AML-193 (cell line): ENCODE results near the gene ATXN1.

Source experiments
- DNase-seq, 2 experiments: peaks; one replicate each; lab custom pipeline; 2025; lab: John Stamatoyannopoulos, UW

ATXN1 gene

GRCh38 chr6:16438718-16439591 lies 322.3 kb downstream of the ATXN1 start:
- no peak for DNase-seq

- no peak for DNase-seq
Observed at GRCh38 chr6:16437984-16438383, 323.3 kb downstream of the ATXN1 start.

GRCh38 chr6:16437095-16437494 lies 324.2 kb downstream of the ATXN1 start:
- DNase-seq = no peak

- DNase-seq = no peak
Observed at GRCh38 chr6:16436550-16436949, 324.7 kb downstream of the ATXN1 start.

DNA sequence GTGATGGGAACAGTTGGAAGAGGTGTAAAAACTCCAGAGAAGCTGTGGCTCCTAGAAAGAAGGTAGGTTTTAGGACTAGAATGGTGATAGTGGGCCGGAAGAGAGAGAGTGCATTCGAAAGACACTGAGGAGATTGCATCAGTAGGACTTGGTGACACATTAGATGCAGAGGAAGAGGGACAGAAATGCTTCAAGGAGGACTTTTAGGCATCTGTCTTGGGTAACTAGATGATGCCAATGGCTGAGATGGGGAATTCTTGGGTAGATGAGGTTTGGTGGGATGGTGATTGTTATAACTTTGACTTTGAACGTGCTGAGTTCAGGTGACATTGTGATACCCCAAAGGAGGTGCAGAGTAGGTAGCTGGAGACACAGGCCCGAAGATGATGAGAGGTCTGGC lies 326.4 kb downstream of the ATXN1 start:
- no peak for DNase-seq

GRCh38 chr6:16433338-16433890 lies 327.8 kb downstream of the ATXN1 start:
- no peak for DNase-seq

DNA sequence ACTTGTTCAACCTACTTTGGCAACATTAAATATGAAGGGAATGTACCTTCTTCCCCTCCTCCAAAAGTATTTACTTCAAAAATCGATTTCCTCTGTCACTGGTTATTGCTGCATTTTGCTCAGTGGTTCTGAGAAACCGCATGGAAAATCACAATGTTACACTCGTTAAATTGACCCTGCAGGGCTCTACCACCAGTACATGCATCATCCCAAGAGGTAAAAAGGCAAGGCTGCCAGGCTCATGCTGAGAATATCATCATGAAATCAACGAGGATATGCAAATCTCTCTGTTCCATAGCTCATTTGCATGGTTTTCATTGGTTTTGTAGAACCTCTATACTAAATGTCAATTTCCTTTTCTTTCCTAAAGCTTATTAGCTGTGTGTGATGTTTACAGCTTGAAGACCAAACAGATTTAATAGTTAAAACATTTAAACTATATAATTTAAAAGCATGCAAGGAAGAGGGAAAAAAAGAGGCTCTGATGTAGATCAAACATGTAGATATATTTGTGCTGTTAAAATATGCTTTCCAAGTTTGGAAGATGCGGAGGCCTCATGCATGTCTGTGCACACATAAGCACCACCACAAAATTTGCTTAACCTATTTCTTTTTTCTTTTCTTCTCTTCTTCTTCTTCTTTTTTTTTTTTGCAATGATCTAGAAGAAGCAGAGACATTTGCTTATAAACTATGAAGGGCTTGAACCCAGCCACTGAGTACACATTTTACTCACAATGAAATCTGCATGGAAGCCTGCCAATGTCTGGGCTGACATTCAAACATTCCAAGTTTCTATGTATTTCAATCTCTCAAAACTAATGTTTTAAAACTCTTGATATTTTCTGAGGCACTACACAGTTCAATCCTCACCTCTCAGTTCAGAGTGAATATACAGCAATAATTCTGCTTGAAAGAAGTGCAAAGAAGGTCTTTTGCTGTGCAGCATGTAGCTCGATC lies 328.9 kb downstream of the ATXN1 start:
- no peak for DNase-seq

- DNase-seq = no peak
Observed at GRCh38 chr6:16431106-16431505, 330.2 kb downstream of the ATXN1 start.

DNA sequence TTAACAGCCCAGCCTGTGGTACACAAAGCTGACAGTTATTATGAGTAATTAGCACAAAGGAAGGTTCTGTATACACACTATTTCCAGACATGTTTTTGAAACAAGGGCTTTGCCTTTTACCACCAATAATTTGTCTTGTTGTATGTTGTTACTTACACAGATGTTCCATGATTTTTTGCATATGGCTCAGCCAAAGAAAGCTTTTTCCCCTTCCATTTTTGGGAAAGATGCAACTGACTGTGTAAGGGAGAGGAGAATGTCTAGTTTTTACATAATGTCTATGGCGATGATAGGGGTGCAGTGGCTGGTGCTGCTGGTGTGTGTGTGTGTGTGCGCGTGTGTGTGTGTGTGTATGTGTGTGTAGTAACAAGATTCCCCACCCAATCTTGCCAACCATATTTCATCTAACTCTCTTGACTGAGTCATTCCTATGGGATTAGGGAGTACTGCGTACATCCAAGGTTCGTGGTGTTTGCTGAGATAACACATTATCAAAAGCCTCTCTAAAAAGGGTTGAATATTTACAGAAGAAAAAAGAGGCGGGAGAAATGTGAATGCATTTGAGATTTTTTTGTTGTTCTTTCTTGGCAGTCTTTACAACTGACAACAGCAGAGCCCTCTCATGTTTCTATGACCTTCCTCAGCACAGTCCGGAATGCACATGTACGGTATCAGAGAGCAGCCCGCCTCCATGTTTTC lies 330.7 kb downstream of the ATXN1 start:
- DNase-seq = no peak

DNA sequence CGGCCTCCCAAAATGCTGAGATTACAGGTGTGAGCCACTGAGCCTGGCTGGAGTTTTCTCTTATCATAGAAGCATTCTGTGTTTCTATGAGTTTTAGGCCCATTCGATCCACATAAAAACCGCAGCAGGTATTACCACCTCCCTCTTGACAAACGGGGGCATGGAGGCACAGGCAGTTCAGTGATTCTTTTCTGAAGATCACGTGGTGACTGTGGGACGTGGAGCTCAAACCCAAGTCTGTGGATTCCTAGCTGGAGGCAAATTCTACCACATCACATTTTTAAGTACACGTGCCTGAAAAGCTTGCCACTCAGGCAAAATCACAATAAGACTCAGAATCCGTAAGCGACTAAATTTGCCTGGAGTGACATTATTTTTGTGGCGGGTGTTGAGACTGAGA lies 331.6 kb downstream of the ATXN1 start:
- DNase-seq = no peak

DNA sequence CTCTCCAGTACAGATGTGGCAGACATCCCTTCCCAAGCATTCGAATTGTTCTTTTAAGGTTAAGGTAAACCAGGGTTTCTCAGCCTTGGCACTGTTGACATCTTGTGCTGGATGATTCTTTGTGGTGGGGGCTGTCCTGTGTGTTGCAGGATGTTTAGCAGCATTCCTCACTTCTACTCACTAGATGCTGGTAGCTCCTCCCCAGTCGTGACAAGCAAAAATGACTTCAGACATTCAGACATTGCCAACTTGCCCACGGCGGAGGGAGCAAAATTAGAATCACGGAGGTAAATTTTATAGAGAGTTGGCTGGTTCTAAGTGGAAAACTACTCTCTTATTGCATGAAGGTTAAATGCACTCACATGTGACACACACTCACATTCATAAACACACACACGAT lies 334.1 kb downstream of the ATXN1 start:
- no peak for DNase-seq

GRCh38 chr6:16425881-16426615 lies 335.2 kb downstream of the ATXN1 start:
- DNase-seq = no peak

- no peak for DNase-seq
Observed at GRCh38 chr6:16421462-16421960, 339.7 kb downstream of the ATXN1 start.

DNA sequence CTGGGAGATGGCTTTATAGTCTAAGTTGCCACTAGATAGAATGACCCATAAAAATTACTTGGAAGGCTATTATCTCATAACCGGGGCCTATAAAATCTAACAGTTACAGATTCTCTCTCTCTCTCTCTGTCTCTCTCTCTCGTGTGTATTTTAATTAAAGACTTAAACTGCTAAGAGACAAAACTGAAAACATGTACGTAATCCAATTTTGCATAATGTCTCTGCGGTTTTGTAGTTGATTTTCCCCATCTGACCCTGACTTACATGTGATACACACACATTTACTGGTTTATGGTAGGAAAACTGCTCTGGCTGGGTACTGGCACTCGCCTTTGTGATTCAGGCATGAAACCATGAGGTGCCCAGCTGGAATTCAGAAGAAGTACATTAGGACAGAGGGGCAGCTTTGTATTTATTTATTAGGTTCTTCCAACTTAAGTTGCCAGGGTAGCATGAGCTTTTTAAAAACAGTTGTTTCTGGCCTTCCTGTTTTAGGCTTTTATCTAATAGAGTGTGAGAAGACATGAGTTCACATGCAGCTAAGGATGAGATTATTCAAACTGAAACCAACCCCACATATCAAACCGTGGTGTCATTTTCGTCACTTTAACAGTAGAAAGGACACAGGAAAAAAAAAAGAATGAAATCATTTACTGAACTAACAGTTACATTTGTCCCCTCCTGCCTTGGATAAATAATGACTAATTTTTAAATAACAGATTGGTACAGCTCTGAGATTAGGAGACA lies 340.4 kb downstream of the ATXN1 start:
- DNase-seq = no peak

GRCh38 chr6:16420337-16420714 lies 340.9 kb downstream of the ATXN1 start:
- no peak for DNase-seq

DNA sequence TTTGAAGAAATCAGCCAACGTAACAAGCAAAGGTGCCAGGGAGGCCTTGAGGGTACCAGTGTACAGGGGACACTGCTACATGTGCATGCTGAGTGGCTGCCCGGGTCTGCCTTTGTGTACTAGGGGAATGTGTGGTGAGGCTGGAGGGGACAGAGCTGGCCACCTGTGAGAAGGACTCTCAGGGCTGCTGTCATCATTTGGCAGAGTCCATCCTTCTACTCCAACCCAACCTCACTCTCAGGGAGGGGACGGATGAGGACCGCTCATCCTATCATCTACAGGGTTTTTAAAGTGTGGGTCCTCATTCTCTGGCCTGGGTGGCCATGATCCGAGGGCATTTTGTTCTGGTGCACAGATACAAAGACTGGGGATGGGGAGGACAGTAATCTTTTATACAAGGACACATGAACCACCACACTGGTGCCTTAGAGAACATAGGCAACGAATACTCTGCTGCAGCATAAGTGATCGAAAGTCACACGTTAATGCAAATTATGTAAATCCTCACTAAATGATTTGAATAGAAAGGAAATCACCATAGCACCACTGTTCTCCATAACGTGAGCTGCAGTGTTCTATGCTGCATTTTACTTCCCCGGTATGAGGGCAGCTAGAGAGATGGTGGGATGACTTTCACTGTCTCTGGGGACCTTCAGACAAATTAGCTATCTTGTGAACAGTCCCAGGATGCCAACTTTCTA lies 341.5 kb downstream of the ATXN1 start:
- DNase-seq = no peak

DNA sequence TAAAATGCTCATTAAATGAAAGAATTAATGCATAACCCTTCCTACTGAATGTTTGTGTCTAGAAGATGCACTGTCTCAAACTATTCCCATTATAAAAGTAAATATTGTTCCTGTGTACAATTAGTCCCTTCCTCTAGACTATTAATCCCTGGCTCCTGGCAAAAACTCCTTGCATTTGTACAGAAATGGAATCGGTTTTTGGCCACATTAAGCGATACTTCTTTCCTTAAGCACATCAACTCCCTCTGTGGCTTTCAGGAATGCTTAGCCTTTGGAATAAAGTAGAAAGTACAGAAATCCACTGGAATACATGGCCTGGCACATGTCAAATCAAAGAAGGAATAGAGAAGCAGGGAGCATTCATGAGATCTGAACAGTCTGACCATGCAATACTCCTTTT lies 343.1 kb downstream of the ATXN1 start:
- no peak for DNase-seq

GRCh38 chr6:16415677-16416076 lies 345.6 kb downstream of the ATXN1 start:
- no peak for DNase-seq

DNA sequence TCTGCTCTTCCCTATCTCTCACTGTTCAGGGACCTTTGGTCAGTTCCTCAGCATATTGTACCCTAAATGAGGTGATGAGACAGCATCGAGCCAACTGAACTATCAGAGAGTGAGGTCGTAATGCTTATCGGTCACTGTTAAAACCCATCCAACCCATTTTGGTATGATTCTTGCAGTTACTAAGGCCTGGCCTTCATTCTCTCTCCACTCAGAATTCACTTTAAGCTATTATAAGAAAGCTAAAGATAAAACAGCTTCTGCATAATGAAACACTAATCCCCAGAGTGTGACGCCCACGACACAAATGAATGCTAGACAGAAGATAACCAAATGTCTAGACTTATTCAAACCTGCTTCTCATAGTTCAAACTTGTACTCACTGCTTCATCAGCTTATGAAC lies 347.1 kb downstream of the ATXN1 start:
- no peak for DNase-seq

DNA sequence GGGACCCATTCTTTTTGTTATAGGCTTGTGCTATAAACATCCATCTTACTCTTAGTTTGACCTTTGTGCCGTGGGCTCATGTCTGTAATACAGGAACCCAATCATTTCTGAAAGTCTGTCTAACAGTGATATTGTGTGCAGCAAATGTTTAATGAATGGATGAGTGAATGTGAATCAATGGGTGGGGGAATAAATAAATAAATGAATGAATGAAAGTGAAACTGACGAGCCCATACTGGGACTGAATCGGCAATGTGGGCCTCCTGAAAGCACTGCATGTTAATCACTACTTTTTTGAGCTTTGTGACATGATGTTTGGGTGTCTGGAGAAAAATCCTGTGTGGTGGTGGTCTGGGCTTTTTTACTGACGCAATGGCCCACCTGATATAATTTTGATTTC lies 347.9 kb downstream of the ATXN1 start:
- DNase-seq = no peak
